Neural progenitor cell (in vitro differentiated cells): ENCODE measurements around the gene MTMR12. TPM values are rescaled to one million over a fixed set of nuclear protein-coding genes. Genes with fewer than 3 reads are reported as not detected.
A peak's percentile ranks its signal among the peaks of the same experiment; 100 is the strongest.

Source experiments
- DNase-seq: peaks from one replicate; pipeline ENCODE4 v3.0.0-alpha.2; 2016; ENCODE audit warnings: low spot score
- H2AFZ ChIP-seq: fragments of 200-600 bp; sonication (generic); replicated peaks from 2 replicates; pipeline ENCODE4 v1.6.1; 2016; ENCODE audit warnings: antibody characterized with exemption
- H3F3A ChIP-seq: fragments of 200-600 bp; sonication (generic); 2 replicates; pipeline ENCODE4 v1.6.1; 2016; ENCODE audit warnings: antibody characterized with exemption, low read depth
- H3K27ac ChIP-seq: fragments of 200-600 bp; sonication (generic); 2 replicates; pipeline ENCODE4 v1.5.1; 2016; ENCODE audit warnings: mild to moderate bottlenecking
- H3K27me3 ChIP-seq: fragments of 200-600 bp; sonication (generic); 2 replicates; pipeline ENCODE4 v1.6.1; 2016; ENCODE audit warnings: mild to moderate bottlenecking, moderate library complexity
- H3K36me3 ChIP-seq: fragments of 200-600 bp; sonication (generic); 2 replicates; pipeline ENCODE4 v1.5.1; 2016
- H3K4me1 ChIP-seq: fragments of 200-600 bp; sonication (generic); 2 replicates; pipeline ENCODE4 v1.6.1; 2016; ENCODE audit warnings: mixed run types
- H3K4me2 ChIP-seq: fragments of 200-600 bp; sonication (generic); 2 replicates; pipeline ENCODE4 v1.6.1; 2016
- H3K4me3 ChIP-seq: fragments of 200-600 bp; sonication (generic); 2 replicates; pipeline ENCODE4 v1.5.1; 2016
- H3K79me2 ChIP-seq: fragments of 200-600 bp; sonication (generic); 2 replicates; pipeline ENCODE4 v1.6.1; 2016; ENCODE audit warnings: low read depth
- H3K9ac ChIP-seq: fragments of 200-600 bp; sonication (generic); 2 replicates; pipeline ENCODE4 v1.6.1; 2016
- H3K9me3 ChIP-seq: fragments of 200-600 bp; sonication (generic); 2 replicates; pipeline ENCODE4 v1.5.1; 2016; ENCODE audit warnings: low read depth
- H4K20me1 ChIP-seq: fragments of 200-600 bp; sonication (generic); 2 replicates; pipeline ENCODE4 v1.6.1; 2016; ENCODE audit warnings: low read depth
- H3K27ac Mint-ChIP-seq: 3 replicates; pipeline ENCODE4 v1.8.0; 2021; ENCODE audit warnings: mixed read lengths
- H3K27me3 Mint-ChIP-seq: 2 replicates; pipeline ENCODE4 v1.8.0; 2022; ENCODE audit warnings: low read depth, mild to moderate bottlenecking, inconsistent platforms, moderate library complexity, mixed read lengths; ENCODE audit not compliant: insufficient read depth
- H3K36me3 Mint-ChIP-seq: 3 replicates; pipeline ENCODE4 v1.8.0; 2021; ENCODE audit warnings: mixed read lengths
- H3K4me1 Mint-ChIP-seq: 3 replicates; pipeline ENCODE4 v1.8.0; 2021; ENCODE audit warnings: mixed read lengths
- H3K4me3 Mint-ChIP-seq: 3 replicates; pipeline ENCODE4 v1.8.0; 2021; ENCODE audit warnings: mild to moderate bottlenecking, moderate library complexity, mixed read lengths
- H3K9me3 Mint-ChIP-seq: 3 replicates; pipeline ENCODE4 v1.8.0; 2020; ENCODE audit warnings: mixed read lengths
- CTCF ChIP-seq: fragments of 200-600 bp; sonication (generic); IDR thresholded peaks from 2 replicates; pipeline ENCODE4 v1.5.1; 2017; ENCODE audit warnings: antibody characterized with exemption, mild to moderate bottlenecking
- EZH2 ChIP-seq: fragments of 200-600 bp; sonication (generic); IDR thresholded peaks from 2 replicates; pipeline ENCODE4 v1.6.1; 2017; ENCODE audit warnings: antibody characterized with exemption, mild to moderate bottlenecking, moderate library complexity
- EZH2phosphoT487 ChIP-seq: fragments of 200-600 bp; sonication (generic); IDR thresholded peaks from 2 replicates; pipeline ENCODE4 v1.6.1; 2017; ENCODE audit warnings: antibody characterized with exemption
- total RNA-seq: library from RNA; depleted of rRNA; stranded (reverse); fragments of >200 nt; gene quantifications from 2 replicates; pipeline ENCODE4 v1.2.3, GENCODE V29; 2015; ENCODE audit warnings: low replicate concordance

MTMR12 gene
- total RNA-seq, 1 donor from 2014 or later = 22.0 TPM

- Histone ChIP-seq H3K4me1 (no peaks in the 10 kb centered on the region), H2AFZ (no peak overlapping the region), H3K9me3 (no peaks in the 10 kb centered on the region), H3K4me3 (no peak overlapping the region), H3K36me3 (no peaks in the 10 kb centered on the region), H3K27ac (no peak overlapping the region), H4K20me1 (no peaks in the 10 kb centered on the region), H3K9ac (no peak overlapping the region), H3K4me2 (no peak overlapping the region), H3K79me2 (no peaks in the 10 kb centered on the region), H3F3A (no peaks in the 10 kb centered on the region), H3K27me3 (no peaks in the 10 kb centered on the region)
- no peaks in the 10 kb centered on the region for H3K36me3 Mint-ChIP-seq
- no peaks in the 10 kb centered on the region for H3K9me3 Mint-ChIP-seq
- TF ChIP-seq EZH2 = no peak
- no peak for TF ChIP-seq CTCF
- TF ChIP-seq EZH2phosphoT487 = no peak
- DNase-seq = no peak
- H3K27ac Mint-ChIP-seq = no peak overlapping the region
- H3K4me1 Mint-ChIP-seq = no peaks in the 10 kb centered on the region
- H3K27me3 Mint-ChIP-seq = no peaks in the 10 kb centered on the region
- peak overlapping the region; percentile 23 for H3K4me3 Mint-ChIP-seq
These were observed 17.6 kb upstream of the MTMR12 start for GRCh38 chr5:32330126-32330971.

GRCh38 chr5:32329395-32329834 is 16.7 kb upstream of the MTMR12 start:
- peak; percentile 63 for DNase-seq
- no peaks in the 10 kb centered on the region for H3K9me3 ChIP-seq
- no peaks in the 10 kb centered on the region for H3F3A ChIP-seq
- H4K20me1 ChIP-seq = no peaks in the 10 kb centered on the region
- H3K27me3 Mint-ChIP-seq = no peaks in the 10 kb centered on the region
- H3K27ac ChIP-seq = no peak overlapping the region
- no peaks in the 10 kb centered on the region for H3K27me3 ChIP-seq
- H3K27ac Mint-ChIP-seq = no peak overlapping the region
- no peaks in the 10 kb centered on the region for H3K4me1 ChIP-seq
- no peaks in the 10 kb centered on the region for H3K79me2 ChIP-seq
- no peaks in the 10 kb centered on the region for H3K9me3 Mint-ChIP-seq
- no peaks in the 10 kb centered on the region for H3K4me1 Mint-ChIP-seq
- H3K4me3 Mint-ChIP-seq = no peak overlapping the region
- H3K4me2 ChIP-seq = no peak overlapping the region
- no peaks in the 10 kb centered on the region for H3K36me3 Mint-ChIP-seq
- H3K4me3 ChIP-seq = no peak overlapping the region
- no peak overlapping the region for H3K9ac ChIP-seq
- H2AFZ ChIP-seq = peak overlapping the region; percentile 30
- TF ChIP-seq CTCF (peak; percentile 69), EZH2 (no peak)
- H3K36me3 ChIP-seq = no peaks in the 10 kb centered on the region

- peaks cover 3% of the 10 kb centered on the region for H3K27me3 Mint-ChIP-seq
- H2AFZ ChIP-seq = no peak overlapping the region
- H3K4me3 Mint-ChIP-seq = no peak overlapping the region
- DNase-seq = no peak
- no peak overlapping the region for H3K27ac ChIP-seq
- no peak overlapping the region for H3K4me3 ChIP-seq
- H3K36me3 Mint-ChIP-seq = peaks cover 4% of the 10 kb centered on the region
- no peak overlapping the region for H3K27ac Mint-ChIP-seq
- H3K4me1 ChIP-seq = no peaks in the 10 kb centered on the region
- no peaks in the 10 kb centered on the region for H3K36me3 ChIP-seq
- no peak for TF ChIP-seq EZH2phosphoT487
- no peak for TF ChIP-seq CTCF
- TF ChIP-seq EZH2 = no peak
- H3K4me1 Mint-ChIP-seq = no peaks in the 10 kb centered on the region
- no peaks in the 10 kb centered on the region for H3K27me3 ChIP-seq
- no peaks in the 10 kb centered on the region for H3K9me3 ChIP-seq
- peaks cover 6% of the 10 kb centered on the region for H3K9me3 Mint-ChIP-seq
- no peaks in the 10 kb centered on the region for H4K20me1 ChIP-seq
- H3K4me2 ChIP-seq = no peak overlapping the region
- no peak overlapping the region for H3K9ac ChIP-seq
- no peaks in the 10 kb centered on the region for H3F3A ChIP-seq
- H3K79me2 ChIP-seq = no peaks in the 10 kb centered on the region
These were observed 13.6 kb upstream of the MTMR12 start for GRCh38 chr5:32326216-32326772.
